HUDEP-2 (cell line): ENCODE measurements around the gene FBLIM1.

Source experiments
- DNase-seq, 76 experiments: peaks; one replicate each; lab custom pipeline; 2025; ENCODE audit not compliant: unreplicated experiment in 76 of 76; lab: John Stamatoyannopoulos, UW

Gene FBLIM1

GRCh38 chr1:15764890-15765289 is 6.3 kb downstream of the FBLIM1 start:
- DNase-seq, result no peak

GRCh38 chr1:15765495-15766194 is 7.0 kb downstream of the FBLIM1 start:
- DNase-seq, result no peak

GRCh38 chr1:15767941-15768340 is 9.3 kb downstream of the FBLIM1 start:
- DNase-seq, result no peak

GRCh38 chr1:15768388-15768787 is 9.8 kb downstream of the FBLIM1 start:
- no peak for DNase-seq

- no peak for DNase-seq
Measured at GRCh38 chr1:15770313-15770962, 11.8 kb downstream of the FBLIM1 start.

- DNase-seq, result no peak
Measured at GRCh38 chr1:15771836-15772515, 13.4 kb downstream of the FBLIM1 start.

- DNase-seq, result no peak
Measured at GRCh38 chr1:15775706-15776105, 17.1 kb downstream of the FBLIM1 start.

- DNase-seq, result no peak
Measured at GRCh38 chr1:15777909-15778707, 19.5 kb downstream of the FBLIM1 start.

- DNase-seq, result no peak
Measured at GRCh38 chr1:15785683-15786082, 27.1 kb downstream of the FBLIM1 start.

GRCh38 chr1:15786581-15786980 is 28.0 kb downstream of the FBLIM1 start:
- no peak for DNase-seq

GRCh38 chr1:15788624-15789301 is 30.2 kb downstream of the FBLIM1 start:
- peak in 2 of 76 experiments; percentile 2 to 3 for DNase-seq

- no peak for DNase-seq
Measured at GRCh38 chr1:15796086-15796462, 37.5 kb downstream of the FBLIM1 start.

GRCh38 chr1:15797614-15798390 is 39.2 kb downstream of the FBLIM1 start:
- no peak for DNase-seq

- DNase-seq, result no peak
Measured at GRCh38 chr1:15799004-15799867, 40.6 kb downstream of the FBLIM1 start.

GRCh38 chr1:15799928-15800835 is 41.6 kb downstream of the FBLIM1 start:
- DNase-seq, result peak in 2 of 76 experiments; percentile 15 to 26

GRCh38 chr1:15802234-15802965 is 43.8 kb downstream of the FBLIM1 start:
- DNase-seq, result peak in 16 of 76 experiments; percentile 1 to 30 (median 10)

- peak in 7 of 76 experiments; percentile 5 to 30 (median 16) for DNase-seq
Measured at GRCh38 chr1:15803380-15803779, 44.8 kb downstream of the FBLIM1 start.
